Bronchial epithelial cell (primary cell): ENCODE results near the gene RIMS4. TPM values are rescaled to one million over a fixed set of nuclear protein-coding genes. Genes with fewer than 3 reads are reported as not detected.

Experiments
- DNase-seq: peaks from one replicate; pipeline ENCODE4 v3.0.0-alpha.2; 2010; ENCODE audit warnings: low read depth
- FAIRE-seq: peaks from 2 replicates; lab custom pipeline; 2011; peaks lifted over from hg19 to GRCh38; lab: Jason Lieb, UNC
- H3K27me3 ChIP-seq: 2 replicates; pipeline ENCODE4 v1.5.1; 2011; ENCODE audit warnings: low read length; ENCODE audit not compliant: control insufficient read depth, insufficient read depth
- H3K36me3 ChIP-seq: 2 replicates; pipeline ENCODE4 v1.5.1; 2011; ENCODE audit warnings: low read length; ENCODE audit not compliant: control insufficient read depth, insufficient read depth
- H3K4me3 ChIP-seq: 2 replicates; pipeline ENCODE4 v1.5.1; 2011; ENCODE audit warnings: mild to moderate bottlenecking, low read depth, low read length, control low read depth
- total RNA-seq: library from RNA; depleted of rRNA; stranded (reverse); fragments of >200 nt; gene quantifications from 2 replicates; pipeline ENCODE4 v1.2.1, GENCODE V29; 2014
- TF ChIP-seq, protein P1 (sequence below): IDR thresholded peaks from 2 replicates; pipeline ENCODE4 v1.5.1; 2011; ENCODE audit warnings: mild to moderate bottlenecking, moderate library complexity, low read length, control low read depth, inconsistent platforms; ENCODE audit not compliant: insufficient read depth, severe bottlenecking

Gene RIMS4
- total RNA-seq, 1 donor from 2014 or later: not detected

DNA sequence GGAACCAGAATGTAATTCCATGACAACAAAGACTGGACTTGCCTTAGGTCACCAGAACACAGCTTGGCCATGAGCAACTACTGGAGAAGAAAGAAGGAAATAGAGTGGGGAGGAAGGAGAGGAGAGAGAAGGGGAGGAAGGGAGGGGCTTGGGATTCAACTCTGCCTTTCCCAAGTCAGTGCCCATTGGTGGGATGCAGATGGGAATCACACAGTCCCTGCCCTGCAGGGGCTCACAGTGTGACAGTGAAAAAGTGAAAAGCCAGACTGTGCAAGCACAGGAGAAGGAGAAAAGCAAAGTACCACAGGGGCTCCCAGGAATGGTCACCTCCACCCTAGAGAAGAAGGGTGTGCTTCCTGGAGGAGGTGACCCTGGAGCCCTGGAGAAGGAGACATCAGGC is 14.0 kb downstream of the RIMS4 start:
- FAIRE-seq: no peak
- TF ChIP-seq, protein P1, sequence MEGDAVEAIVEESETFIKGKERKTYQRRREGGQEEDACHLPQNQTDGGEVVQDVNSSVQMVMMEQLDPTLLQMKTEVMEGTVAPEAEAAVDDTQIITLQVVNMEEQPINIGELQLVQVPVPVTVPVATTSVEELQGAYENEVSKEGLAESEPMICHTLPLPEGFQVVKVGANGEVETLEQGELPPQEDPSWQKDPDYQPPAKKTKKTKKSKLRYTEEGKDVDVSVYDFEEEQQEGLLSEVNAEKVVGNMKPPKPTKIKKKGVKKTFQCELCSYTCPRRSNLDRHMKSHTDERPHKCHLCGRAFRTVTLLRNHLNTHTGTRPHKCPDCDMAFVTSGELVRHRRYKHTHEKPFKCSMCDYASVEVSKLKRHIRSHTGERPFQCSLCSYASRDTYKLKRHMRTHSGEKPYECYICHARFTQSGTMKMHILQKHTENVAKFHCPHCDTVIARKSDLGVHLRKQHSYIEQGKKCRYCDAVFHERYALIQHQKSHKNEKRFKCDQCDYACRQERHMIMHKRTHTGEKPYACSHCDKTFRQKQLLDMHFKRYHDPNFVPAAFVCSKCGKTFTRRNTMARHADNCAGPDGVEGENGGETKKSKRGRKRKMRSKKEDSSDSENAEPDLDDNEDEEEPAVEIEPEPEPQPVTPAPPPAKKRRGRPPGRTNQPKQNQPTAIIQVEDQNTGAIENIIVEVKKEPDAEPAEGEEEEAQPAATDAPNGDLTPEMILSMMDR: no peak
- peaks cover 1% of the 10 kb centered on the region for H3K27me3 ChIP-seq

GRCh38 chr20:44795836-44796235 is 14.5 kb downstream of the RIMS4 start:
- Histone ChIP-seq H3K4me3 (no peak overlapping the region), H3K36me3 (no peaks in the 10 kb centered on the region), H3K27me3 (peaks cover 1% of the 10 kb centered on the region)
- TF ChIP-seq, protein P1: no peak
- FAIRE-seq (no peak), DNase-seq (no peak)

More for the DNA sequence above, 14.0 kb downstream of the RIMS4 start:
- no peaks in the 10 kb centered on the region for H3K36me3 ChIP-seq
- DNase-seq: no peak
- H3K4me3 ChIP-seq: no peak overlapping the region

DNA sequence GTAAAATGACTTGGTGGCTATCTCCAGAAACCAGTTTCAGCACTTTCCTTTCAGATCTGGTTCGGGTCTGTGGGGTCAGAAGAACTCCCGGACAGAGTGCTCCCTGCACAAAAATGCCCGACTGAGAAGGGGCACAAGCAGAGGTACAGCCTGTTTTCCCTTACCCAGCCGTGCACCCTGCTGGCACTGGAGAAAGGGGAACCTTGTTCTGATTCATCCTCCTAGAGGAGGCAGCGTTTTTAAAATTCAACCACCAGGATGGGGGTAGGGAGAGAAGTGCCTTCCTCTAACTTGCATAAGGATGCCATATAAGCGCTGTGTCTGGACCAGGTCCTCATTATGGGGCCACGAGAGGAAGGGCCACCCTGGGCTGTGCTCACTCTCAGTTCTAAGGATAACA is 17.6 kb downstream of the RIMS4 start:
- no peak overlapping the region for H3K4me3 ChIP-seq
- peaks cover 1% of the 10 kb centered on the region for H3K27me3 ChIP-seq
- FAIRE-seq: no peak
- no peaks in the 10 kb centered on the region for H3K36me3 ChIP-seq
- TF ChIP-seq, protein P1: no peak
- no peak for DNase-seq

GRCh38 chr20:44790638-44791393 is 19.5 kb downstream of the RIMS4 start:
- H3K27me3 ChIP-seq: no peaks in the 10 kb centered on the region
- no peaks in the 10 kb centered on the region for H3K36me3 ChIP-seq
- no peak for DNase-seq
- TF ChIP-seq, protein P1: no peak
- no peak overlapping the region for H3K4me3 ChIP-seq
- no peak for FAIRE-seq

DNA sequence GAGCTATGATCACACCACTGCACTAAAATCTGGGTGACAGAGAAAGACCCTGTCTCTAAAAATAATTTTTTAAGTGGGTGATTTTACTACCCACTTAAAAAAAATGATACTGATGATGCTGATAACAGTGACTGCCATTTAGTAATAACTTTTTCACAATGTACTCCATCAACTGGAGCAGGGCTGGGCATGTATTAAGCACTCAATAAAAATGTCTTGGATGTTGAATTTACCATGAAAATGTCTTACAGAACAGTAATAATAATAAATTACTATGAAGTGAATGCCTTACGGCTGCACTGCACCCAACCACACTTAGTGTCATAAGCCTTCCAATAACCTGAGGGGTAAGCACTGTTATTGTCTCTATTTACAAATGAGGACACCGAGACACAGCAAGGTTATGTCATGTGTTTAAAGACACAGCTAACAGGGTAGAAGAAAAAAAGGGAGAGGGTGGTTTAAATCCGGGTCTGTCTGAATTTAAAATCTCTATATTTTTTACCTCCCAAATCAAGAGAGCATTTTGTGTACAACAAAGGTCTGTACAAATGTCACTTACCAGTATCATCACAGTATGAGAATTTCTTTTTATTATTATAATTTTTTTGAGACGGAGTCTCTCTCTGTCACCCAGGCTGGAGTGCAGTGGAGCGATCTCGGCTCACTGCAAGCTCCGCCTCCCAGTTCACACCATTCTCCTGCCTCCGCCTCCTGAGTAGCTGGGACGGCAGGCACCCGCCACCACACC is 21.5 kb downstream of the RIMS4 start:
- no peak for FAIRE-seq
- H3K27me3 ChIP-seq: no peaks in the 10 kb centered on the region
- no peak overlapping the region for H3K4me3 ChIP-seq
- TF ChIP-seq, protein P1: no peak
- no peak for DNase-seq
- no peaks in the 10 kb centered on the region for H3K36me3 ChIP-seq
